Epidermal melanocyte (primary cell): ENCODE data around the gene LAMB2.

ENCODE experiments used
- DNase-seq: peaks from one replicate; pipeline ENCODE4 v3.0.0; 2011; ENCODE audit warnings: low spot score; ENCODE audit not compliant: insufficient read length

Gene LAMB2

GRCh38 chr3:49076116-49076515 is 56.7 kb downstream of the LAMB2 start:
- no peak for DNase-seq
